DND-41 (cell line): ENCODE data around the gene NPTXR.

ENCODE experiments used
- CTCF ChIP-seq: IDR thresholded peaks from 2 replicates; pipeline ENCODE4 v1.5.1; 2012; ENCODE audit warnings: borderline replicate concordance, low read length, moderate library complexity, mild to moderate bottlenecking; ENCODE audit not compliant: poor library complexity, severe bottlenecking; ENCODE audit errors: extremely low read depth
- EZH2 ChIP-seq: IDR thresholded peaks from 3 replicates; pipeline ENCODE4 v1.6.1; 2012; ENCODE audit warnings: borderline replicate concordance, low read depth, mild to moderate bottlenecking, moderate library complexity, low read length, inconsistent platforms; ENCODE audit not compliant: severe bottlenecking

GRCh38 chr22:38784856-38785255 lies 59.0 kb downstream of the NPTXR start:
- TF ChIP-seq CTCF (no peak), EZH2 (no peak)
